ENCODE data around the gene SDF2L1. TPM values are rescaled to one million over a fixed set of nuclear protein-coding genes. Genes with fewer than 3 reads are reported as not detected.
A peak's percentile ranks its signal among the peaks of the same experiment; 100 is the strongest.

The SDF2L1 gene
- polyA plus RNA-seq, 1 experiment: 22.8 TPM

GRCh38 chr22:21660904-21661303 lies 18.8 kb downstream of the SDF2L1 start:
- ChIA-PET POLR2A (no interaction called here), CTCF (no interaction called here)
- Histone ChIP-seq H3K4me3 (ENCODE audit: low read depth, low read length) (no peak overlapping the region), H3K36me3 (ENCODE audit: control insufficient read depth, insufficient read depth, low read length) (no peaks in the 10 kb centered on the region), H3K27me3 (ENCODE audit: control insufficient read depth, insufficient read depth, low read length) (peaks cover 2% of the 10 kb centered on the region; the same call in 1 of the 2 replicates)
- DNase-seq (ENCODE audit: low read depth): no peak
- no peak for TF ChIP-seq CTCF (IDR thresholded peaks at IDR 0.05; ENCODE audit: insufficient read depth, low read depth, low read length)

GRCh38 chr22:21661991-21662390 lies 19.9 kb downstream of the SDF2L1 start:
- Histone ChIP-seq H3K27me3 (ENCODE audit: control insufficient read depth, insufficient read depth, low read length) (peaks cover 2% of the 10 kb centered on the region; the same call in 1 of the 2 replicates), H3K4me3 (ENCODE audit: low read depth, low read length) (no peak overlapping the region), H3K36me3 (ENCODE audit: control insufficient read depth, insufficient read depth, low read length) (no peaks in the 10 kb centered on the region)
- ChIA-PET CTCF (no interaction called here), POLR2A (no interaction called here)
- DNase-seq (ENCODE audit: low read depth): no peak
- TF ChIP-seq CTCF (IDR thresholded peaks at IDR 0.05; ENCODE audit: insufficient read depth, low read depth, low read length): no peak

- Histone ChIP-seq H3K36me3 (ENCODE audit: control insufficient read depth, insufficient read depth, low read length) (no peaks in the 10 kb centered on the region), H3K27me3 (ENCODE audit: control insufficient read depth, insufficient read depth, low read length) (peaks cover 2% of the 10 kb centered on the region; the same call in 1 of the 2 replicates), H3K4me3 (ENCODE audit: low read depth, low read length) (no peak overlapping the region)
- no peak for DNase-seq (ENCODE audit: low read depth)
- CTCF ChIA-PET: no interaction called here
- POLR2A ChIA-PET: no interaction called here
- TF ChIP-seq CTCF (IDR thresholded peaks at IDR 0.05; ENCODE audit: insufficient read depth, low read depth, low read length): no peak
Measured at GRCh38 chr22:21663738-21664137, 21.6 kb downstream of the SDF2L1 start.

- CTCF ChIA-PET: interaction anchor here (0.9 kb wide), 1 partner anchor 28 kb away, joined by 3 read pairs; no protein-coding TSS in a partner anchor
- no peak for DNase-seq (ENCODE audit: low read depth)
- Histone ChIP-seq H3K4me3 (ENCODE audit: low read depth, low read length) (peak overlapping the region; percentile 71), H3K36me3 (ENCODE audit: control insufficient read depth, insufficient read depth, low read length) (no peaks in the 10 kb centered on the region), H3K27me3 (ENCODE audit: control insufficient read depth, insufficient read depth, low read length) (peaks cover 2% of the 10 kb centered on the region; the same call in 1 of the 2 replicates)
- no peak for TF ChIP-seq CTCF (IDR thresholded peaks at IDR 0.05; ENCODE audit: insufficient read depth, low read depth, low read length)
- POLR2A ChIA-PET: no interaction called here
Measured at GRCh38 chr22:21665047-21665851, 23.1 kb downstream of the SDF2L1 start.

GRCh38 chr22:21666786-21667185 lies 24.7 kb downstream of the SDF2L1 start:
- POLR2A ChIA-PET: no interaction called here
- Histone ChIP-seq H3K4me3 (ENCODE audit: low read depth, low read length) (peak overlapping the region; percentile 71), H3K27me3 (ENCODE audit: control insufficient read depth, insufficient read depth, low read length) (no peaks in the 10 kb centered on the region), H3K36me3 (ENCODE audit: control insufficient read depth, insufficient read depth, low read length) (peaks cover 6% of the 10 kb centered on the region)
- CTCF ChIA-PET: interaction anchor here (0.6 kb wide), 1 partner anchor 28 kb away, joined by 3 read pairs; no protein-coding TSS in a partner anchor
- no peak for DNase-seq (ENCODE audit: low read depth)
- TF ChIP-seq CTCF (IDR thresholded peaks at IDR 0.05; ENCODE audit: insufficient read depth, low read depth, low read length): no peak
